Activated CD4-positive, alpha-beta T cell treated with anti-CD3 and anti-CD28 coated beads, Interleukin-2, Interleukin-4, amounts not matched to agents 100 ng/mL and 50 ng/mL, durations not matched to agents 16 hours and 8 hours (primary cell): ENCODE data around the gene GAK.
A peak's percentile ranks its signal among the peaks of the same experiment; 100 is the strongest.
"Not testable (repeated sequence)": the region's sequence is repeated elsewhere in the genome, so short reads cannot be mapped to it uniquely, and the experiment has no call there.

Source experiments
- DNase-seq: peaks from one replicate; pipeline ENCODE4 v3.0.0-alpha.2; 2020; ENCODE audit warnings: low spot score

Gene GAK

DNA sequence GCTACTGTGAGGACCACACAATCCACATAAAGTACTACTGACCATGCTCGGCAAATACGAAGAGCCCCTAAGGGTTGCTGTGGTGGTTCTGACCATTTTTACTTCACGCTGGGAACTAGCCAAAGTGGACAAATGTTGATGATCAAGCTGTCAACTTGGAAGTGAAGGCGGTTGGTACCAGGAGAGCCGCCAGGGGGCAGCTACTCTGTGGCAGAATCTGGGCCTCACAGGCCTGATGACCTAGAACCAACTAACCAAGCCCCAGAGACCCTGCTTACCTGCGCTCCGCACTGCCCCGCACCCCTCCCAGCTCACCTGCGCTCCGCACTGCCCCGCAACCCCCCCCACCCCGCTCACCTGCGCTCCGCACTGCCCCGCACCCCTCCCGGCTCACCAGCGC lies 5.6 kb downstream of the GAK start:
- no peak for DNase-seq

DNA sequence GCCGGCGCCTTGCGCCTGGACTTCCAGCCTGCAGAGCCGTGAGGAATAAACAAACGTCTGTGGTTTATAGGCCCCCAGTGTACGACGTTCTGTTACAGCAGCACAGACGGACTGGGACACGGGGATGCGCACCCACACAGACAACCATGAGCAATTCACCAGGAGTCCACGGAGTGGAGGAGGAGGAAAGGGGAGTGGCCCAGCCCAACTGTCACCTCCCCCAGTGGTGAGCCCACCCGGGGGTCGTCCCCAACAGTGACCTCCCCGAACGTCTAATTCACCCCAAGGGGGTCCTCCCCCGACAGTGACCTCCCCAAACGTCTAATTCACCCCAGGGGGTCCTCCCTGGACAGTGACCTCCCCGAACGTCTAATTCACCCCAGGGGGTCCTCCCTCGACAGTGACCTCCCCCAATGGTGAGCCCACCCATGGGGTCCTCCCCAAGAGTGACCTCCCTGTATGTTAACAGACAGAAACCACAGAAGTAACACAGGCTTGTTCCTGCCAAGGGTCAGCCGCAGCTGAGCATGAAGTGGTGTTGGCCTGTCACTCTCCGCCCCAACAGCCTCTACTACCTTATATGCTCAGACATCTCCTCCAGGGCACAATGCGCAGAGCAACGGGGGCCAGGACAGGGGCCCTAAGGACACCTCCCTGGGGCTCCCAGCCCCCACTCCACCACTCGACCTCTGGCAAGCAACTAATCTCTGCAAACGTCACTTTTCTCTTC lies 6.2 kb downstream of the GAK start:
- DNase-seq = no peak

DNA sequence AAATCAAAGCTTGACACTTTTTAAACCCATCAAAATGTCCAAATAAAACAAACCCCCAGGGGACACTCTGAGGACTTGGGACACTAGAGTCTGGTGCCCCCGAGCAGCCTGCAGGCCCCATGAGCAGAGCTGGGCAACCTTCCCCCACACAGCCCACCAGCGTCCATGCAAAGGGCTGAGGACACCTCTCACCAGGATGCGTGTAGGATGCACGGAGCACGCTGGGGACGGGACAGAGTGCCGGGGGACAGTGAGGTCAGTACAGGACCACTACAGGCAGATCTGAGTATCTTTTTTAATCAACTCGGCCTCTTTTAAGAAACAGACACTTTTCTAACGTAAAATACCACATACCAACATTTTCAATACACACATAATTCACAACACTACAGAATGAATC lies 6.9 kb downstream of the GAK start:
- no peak for DNase-seq

- peak; percentile 33 for DNase-seq
These were observed 7.7 kb downstream of the GAK start for GRCh38 chr4:924107-925096.

- peak; percentile 56 for DNase-seq
These were observed 10.2 kb downstream of the GAK start for GRCh38 chr4:921830-922331.

DNA sequence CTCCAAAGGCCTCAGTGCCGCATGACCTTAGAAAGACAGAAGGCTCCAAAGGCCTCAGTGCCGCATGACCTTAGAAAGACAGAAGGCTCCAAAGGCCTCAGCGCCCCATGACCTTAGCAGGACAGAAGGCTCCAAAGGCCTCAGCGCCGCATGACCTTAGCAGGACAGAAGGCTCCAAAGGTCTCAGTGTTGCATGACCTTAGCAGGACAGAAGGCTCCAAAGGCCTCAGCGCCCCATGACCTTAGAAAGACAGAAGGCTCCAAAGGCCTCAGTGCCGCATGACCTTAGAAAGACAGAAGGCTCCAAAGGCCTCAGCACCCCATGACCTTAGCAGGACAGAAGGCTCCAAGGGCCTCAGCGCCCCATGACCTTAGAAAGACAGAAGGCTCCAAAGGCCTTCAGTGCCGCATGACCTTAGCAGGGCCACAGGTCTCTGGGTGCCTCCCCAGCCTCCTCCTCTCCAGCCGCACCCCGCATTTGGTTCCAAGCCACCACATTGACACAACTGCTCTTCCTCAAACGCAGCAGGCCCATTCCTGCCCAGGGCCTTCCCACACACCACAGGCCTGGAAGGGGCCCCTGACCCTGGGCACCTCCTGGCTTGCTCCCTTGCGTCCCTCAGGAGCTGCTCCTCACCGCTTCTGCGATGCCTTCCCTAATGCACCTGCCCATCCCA lies 13.0 kb downstream of the GAK start:
- DNase-seq = not testable (repeated sequence)

GRCh38 chr4:918591-918990 lies 13.5 kb downstream of the GAK start:
- DNase-seq = not testable (repeated sequence)

- no peak for DNase-seq
These were observed 14.1 kb downstream of the GAK start for GRCh38 chr4:917992-918391.

- DNase-seq = no peak
These were observed 14.7 kb downstream of the GAK start for GRCh38 chr4:917466-917865.

- no peak for DNase-seq
These were observed 16.5 kb downstream of the GAK start for GRCh38 chr4:915595-915994.

GRCh38 chr4:915041-915474 lies 17.1 kb downstream of the GAK start:
- no peak for DNase-seq

DNA sequence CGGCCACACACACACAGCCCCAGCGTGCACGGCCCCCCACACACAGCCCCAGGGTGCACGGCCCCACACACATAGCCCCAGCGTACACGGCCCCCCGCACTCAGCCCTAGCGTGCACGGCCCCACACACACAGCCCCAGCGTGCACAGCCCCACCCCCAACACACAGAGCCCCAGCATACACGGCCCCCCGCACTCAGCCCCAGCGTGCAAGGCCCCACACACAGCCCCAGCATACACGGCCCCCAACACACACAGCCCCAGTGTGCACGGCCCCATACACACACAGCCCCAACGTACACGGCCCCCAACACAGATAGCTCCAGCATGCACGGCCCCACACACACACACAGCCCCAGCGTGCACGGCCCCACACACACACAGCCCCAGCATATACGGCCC lies 17.6 kb downstream of the GAK start:
- DNase-seq = no peak

DNA sequence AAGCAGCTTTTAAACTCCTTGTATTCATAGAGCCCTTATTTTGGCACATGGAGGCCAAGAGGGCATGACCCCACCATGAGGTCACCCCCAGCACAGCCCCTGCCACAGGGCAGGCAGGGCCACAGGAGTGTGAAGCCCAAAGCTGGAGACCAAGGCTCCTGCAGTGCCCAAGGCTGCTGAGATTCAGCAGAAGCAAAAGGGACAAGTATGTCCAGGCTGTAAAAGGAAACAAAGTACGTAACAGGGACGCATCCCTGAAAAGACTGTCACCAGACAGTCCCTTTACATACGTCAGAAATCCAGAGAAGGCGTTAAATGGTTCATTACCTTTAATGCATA lies 18.9 kb downstream of the GAK start:
- DNase-seq = no peak

- DNase-seq = no peak
These were observed 19.4 kb downstream of the GAK start for GRCh38 chr4:912548-913279.

DNA sequence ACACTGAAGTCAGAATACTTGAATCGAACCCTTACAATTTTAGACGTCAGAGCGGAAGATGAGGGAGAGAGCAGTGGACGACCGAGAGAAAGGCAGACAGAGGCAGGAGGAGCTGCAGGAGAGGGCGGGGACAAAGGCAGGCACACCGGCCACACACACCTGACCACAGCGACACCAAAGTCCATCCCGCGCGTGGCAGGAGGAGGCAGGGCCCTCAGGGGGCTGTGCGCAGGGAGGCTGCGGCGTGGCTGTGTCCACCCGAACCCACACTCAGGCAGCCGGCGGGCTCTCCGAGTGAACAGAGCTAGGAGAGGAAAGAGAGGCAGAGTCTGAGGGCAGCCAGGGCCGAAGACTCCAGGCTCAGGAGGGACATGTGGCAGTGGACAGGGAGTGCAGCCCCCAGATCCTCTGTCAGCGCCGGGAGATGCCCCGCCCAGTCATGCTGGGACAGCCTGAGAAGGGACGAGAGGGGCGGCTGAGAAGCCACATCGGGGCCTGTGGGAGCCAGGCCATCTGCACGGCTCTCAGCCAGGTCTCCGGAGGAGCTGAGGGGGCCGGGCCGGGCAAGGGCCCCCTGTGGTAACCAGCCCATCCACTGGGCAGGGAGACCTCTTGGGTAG lies 20.1 kb downstream of the GAK start:
- no peak for DNase-seq

DNA sequence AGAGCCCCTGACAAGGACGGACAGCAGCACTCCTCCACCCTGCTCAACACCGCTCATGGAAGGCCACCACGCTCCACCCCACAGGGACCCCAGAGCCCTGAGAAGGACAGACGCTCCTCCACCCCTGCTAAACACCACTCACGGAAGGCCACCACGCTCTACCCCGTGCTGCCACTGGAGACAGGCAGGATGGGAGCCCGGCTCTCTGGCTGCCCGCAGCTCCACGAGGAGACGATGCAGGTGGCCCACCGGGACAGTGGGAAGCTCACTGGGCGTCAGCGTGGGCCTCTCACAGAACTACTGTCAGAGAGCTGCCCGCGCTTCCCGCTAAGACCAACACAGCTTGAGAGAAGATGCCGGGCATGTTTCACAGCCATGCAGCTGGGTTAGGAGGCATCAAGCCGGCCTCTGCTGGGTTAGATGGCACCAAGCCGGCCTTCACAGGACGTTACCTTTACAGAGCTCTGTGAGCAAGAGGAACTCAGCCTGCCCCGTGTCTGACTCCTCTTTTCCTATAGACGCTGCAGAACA lies 20.8 kb downstream of the GAK start:
- DNase-seq = no peak

- no peak for DNase-seq
These were observed 21.6 kb downstream of the GAK start for GRCh38 chr4:910366-911091.

DNA sequence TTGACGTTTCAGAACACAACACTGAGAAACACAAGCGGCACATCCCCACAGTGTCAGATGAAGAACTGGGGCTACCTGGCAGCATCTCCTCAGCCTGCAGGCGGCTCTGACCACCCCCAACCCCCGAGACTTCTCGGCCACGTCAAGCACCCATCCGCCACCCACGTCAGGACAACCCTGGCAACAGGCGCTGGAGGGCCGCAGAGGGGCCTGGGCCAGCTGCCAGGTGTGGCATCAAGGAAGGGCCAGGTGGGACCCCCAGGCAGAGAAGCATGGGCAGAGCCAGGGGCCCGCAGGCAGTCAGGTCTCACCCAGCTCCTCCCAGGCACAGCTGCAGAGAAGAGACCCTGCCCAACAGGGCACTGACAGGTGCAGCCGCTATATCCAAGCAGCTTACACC lies 22.3 kb downstream of the GAK start:
- no peak for DNase-seq

DNA sequence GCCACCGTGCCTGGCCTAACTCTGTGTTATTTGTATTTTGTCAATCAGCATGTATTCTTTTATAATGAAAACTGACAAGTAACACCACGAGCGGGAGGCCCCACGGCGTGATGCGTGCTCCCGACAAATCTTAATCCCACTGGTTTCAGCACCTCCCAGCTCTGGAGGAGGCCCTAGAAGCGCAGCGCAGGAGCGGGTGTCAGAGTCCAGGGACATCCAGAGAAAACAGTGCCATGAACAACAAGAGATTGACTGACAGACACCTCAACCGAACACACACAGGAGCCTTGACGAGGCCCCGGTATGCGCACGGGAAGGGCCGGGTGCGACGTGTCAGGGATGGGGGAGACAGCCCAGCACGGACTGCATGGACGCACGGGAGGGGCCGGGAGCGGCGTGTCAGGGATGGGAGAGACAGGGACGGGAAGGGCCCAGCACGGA lies 23.0 kb downstream of the GAK start:
- no peak for DNase-seq

DNA sequence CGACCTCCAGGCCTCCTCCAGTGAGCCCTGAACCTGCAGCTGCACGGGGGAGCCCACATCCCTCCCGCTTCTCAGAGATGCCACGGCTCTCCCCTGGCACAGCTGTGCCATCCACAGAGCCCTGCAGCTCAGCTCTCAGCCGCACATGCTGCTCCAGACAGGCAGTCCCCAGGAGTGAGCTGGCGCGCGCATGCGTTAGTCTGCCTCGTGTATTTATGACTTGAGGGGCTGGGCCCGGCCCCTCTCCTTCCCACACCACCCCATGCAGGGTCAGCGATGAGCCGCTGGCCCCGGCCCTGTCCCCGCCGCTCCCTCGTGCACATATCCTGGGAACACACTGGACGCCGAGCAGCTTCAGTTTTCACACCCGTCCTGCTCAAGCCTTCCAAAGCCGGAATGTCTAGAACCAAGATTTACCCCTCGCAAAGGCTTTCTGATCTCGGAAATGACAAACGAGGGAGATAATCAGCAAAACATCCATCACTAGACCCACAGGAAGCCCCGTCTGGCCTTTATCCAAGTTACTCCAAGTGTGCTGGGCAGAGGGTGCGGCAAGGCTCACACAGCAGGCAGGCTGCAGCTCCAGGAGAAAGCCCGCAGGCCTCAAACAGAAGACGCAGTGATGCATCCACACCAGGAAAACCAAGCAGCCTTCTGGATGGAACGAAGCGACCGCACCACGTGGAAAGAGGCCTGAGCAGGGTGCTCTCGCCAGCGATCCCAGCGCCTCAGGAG lies 24.3 kb downstream of the GAK start:
- no peak for DNase-seq
